SK-N-SH (cell line): Measurements from ENCODE around the gene OLAH. TPM values are rescaled to one million over a fixed set of nuclear protein-coding genes. Genes with fewer than 3 reads are reported as not detected.

ENCODE experiments used
- CTCF ChIA-PET: fragments of 300-600, 350-600 bp; formaldehyde crosslinking; extraction: SDS; loops from one replicate; lab custom pipeline; 2021; lab: Yijun Ruan, JAX
- POLR2A ChIA-PET: fragments of 350-600 bp; sonication (Branson Sonifier 250); formaldehyde crosslinking; extraction: SDS; loops from one replicate; lab custom pipeline; 2020; ENCODE audit warnings: antibody characterized with exemption, inconsistent platforms; lab: Yijun Ruan, JAX
- DNase-seq: peaks from one replicate; pipeline ENCODE4 v3.0.0; 2012
- H2AFZ ChIP-seq: fragments of 200-600 bp; sonication (generic); 2 replicates; pipeline ENCODE4 v1.8.1; 2016; ENCODE audit warnings: antibody characterized with exemption, mild to moderate bottlenecking, low read depth
- H3F3A ChIP-seq: fragments of 200-600 bp; sonication (generic); replicated peaks from 2 replicates; pipeline ENCODE3; 2016; ENCODE audit warnings: antibody characterized with exemption, mild to moderate bottlenecking; ENCODE audit not compliant: insufficient read depth
- H3K27ac ChIP-seq, 2 experiments: fragments of 200-500 bp in 1 of 2; fragments of 200-600 bp in 1 of 2; sonication (Bioruptor generic) in 1 of 2; sonication (generic), shearing (Covaris generic) in 1 of 2; 2 replicates each; pipeline versions ENCODE4 v1.5.1 to v1.6.1; 2014 to 2016; ENCODE audit warnings: low read depth in 2 of 2, inconsistent platforms in 1 of 2, low read length in 1 of 2, mild to moderate bottlenecking in 1 of 2, mixed read lengths in 1 of 2
- H3K27me3 ChIP-seq: fragments of 200-600 bp; sonication (generic), shearing (Covaris generic); 2 replicates; pipeline ENCODE4 v1.6.1; 2016; ENCODE audit warnings: mixed run types; ENCODE audit not compliant: insufficient read depth
- H3K36me3 ChIP-seq, 2 experiments: fragments of 200-500 bp in 1 of 2; fragments of 200-600 bp in 1 of 2; sonication (Bioruptor generic) in 1 of 2; sonication (generic) in 1 of 2; replicated peaks in 1 of 2; 2 replicates each; pipeline versions ENCODE3 to v1.5.1; 2014 to 2016; ENCODE audit warnings: low read length in 1 of 2, mild to moderate bottlenecking in 1 of 2; ENCODE audit not compliant: insufficient read depth in 2 of 2, control insufficient read depth in 1 of 2
- H3K4me1 ChIP-seq, 2 experiments: fragments of 200-500 bp in 1 of 2; fragments of 200-600 bp in 1 of 2; sonication (Bioruptor generic) in 1 of 2; sonication (generic), shearing (Covaris generic) in 1 of 2; 2 replicates each; pipeline versions ENCODE4 v1.5.1 to v1.6.1; 2014 to 2016; ENCODE audit warnings: low read depth in 1 of 2, low read length in 1 of 2, mixed run types in 1 of 2; ENCODE audit not compliant: insufficient read depth in 2 of 2, control insufficient read depth in 1 of 2
- H3K4me2 ChIP-seq: fragments of 200-600 bp; sonication (generic), shearing (Covaris generic); 2 replicates; pipeline ENCODE4 v1.6.1; 2017; ENCODE audit warnings: mixed run types
- H3K4me3 ChIP-seq, 2 experiments: fragments of 200-500 bp in 1 of 2; fragments of 200-600 bp in 1 of 2; sonication (Bioruptor generic) in 1 of 2; sonication (generic), shearing (Covaris generic) in 1 of 2; 2 replicates each; pipeline versions ENCODE4 v1.5.1 to v1.8.1; 2014 to 2016; ENCODE audit warnings: low read depth in 2 of 2, inconsistent platforms in 1 of 2, low read length in 1 of 2, mild to moderate bottlenecking in 1 of 2, mixed read lengths in 1 of 2, moderate library complexity in 1 of 2
- H3K79me2 ChIP-seq: fragments of 200-600 bp; sonication (generic); 2 replicates; pipeline ENCODE4 v1.8.1; 2017; ENCODE audit warnings: mild to moderate bottlenecking; ENCODE audit not compliant: insufficient read depth
- H3K9ac ChIP-seq: fragments of 200-600 bp; sonication (generic); 2 replicates; pipeline ENCODE4 v1.6.1; 2017; ENCODE audit warnings: mixed run types
- H3K9me2 ChIP-seq: fragments of 200-600 bp; sonication (generic); 2 replicates; pipeline ENCODE4 v1.6.1; 2017; ENCODE audit warnings: mixed run types
- H3K9me3 ChIP-seq: fragments of 200-600 bp; sonication (generic); 2 replicates; pipeline ENCODE4 v1.6.1; 2017; ENCODE audit warnings: mixed run types, mild to moderate bottlenecking, moderate library complexity
- H4K20me1 ChIP-seq: fragments of 200-600 bp; sonication (generic); 2 replicates; pipeline ENCODE4 v1.6.1; 2017; ENCODE audit warnings: mild to moderate bottlenecking, mixed run types; ENCODE audit not compliant: insufficient read depth
- CTCF ChIP-seq: fragments of 200-600 bp; sonication (generic); IDR thresholded peaks from 2 replicates; pipeline ENCODE4 v1.6.1; 2017; ENCODE audit warnings: antibody characterized with exemption, mild to moderate bottlenecking, moderate library complexity
- EP300 ChIP-seq, 2 experiments: IDR thresholded peaks; 2 replicates each; pipeline versions ENCODE4 v1.4.0 to v1.6.1; 2012; ENCODE audit warnings: borderline replicate concordance in 1 of 2, low read depth in 1 of 2, low read length in 1 of 2
- EZH2phosphoT487 ChIP-seq: fragments of 200-600 bp; sonication (generic); IDR thresholded peaks from 2 replicates; pipeline ENCODE4 v1.6.1; 2017; ENCODE audit warnings: low read depth, mixed run types, mild to moderate bottlenecking, antibody characterized with exemption, moderate library complexity, borderline replicate concordance
- GATA2 ChIP-seq: sonication (generic); formaldehyde crosslinking; IDR thresholded peaks from 2 replicates; pipeline ENCODE4 v1.5.0; 2020; ENCODE audit warnings: mild to moderate bottlenecking, missing genetic modification reagents
- MEF2A ChIP-seq: IDR thresholded peaks from 2 replicates; pipeline ENCODE4 v1.4.0; 2012; ENCODE audit warnings: low read depth, borderline replicate concordance
- MXI1 ChIP-seq: IDR thresholded peaks from 2 replicates; pipeline ENCODE4 v1.6.1; 2012; ENCODE audit warnings: mild to moderate bottlenecking, low read depth, low read length, improper control_type of control experiment
- NFIC ChIP-seq: IDR thresholded peaks from 2 replicates; pipeline ENCODE4 v1.4.0; 2012; ENCODE audit warnings: borderline replicate concordance
- PBX3 ChIP-seq: IDR thresholded peaks from 2 replicates; pipeline ENCODE4; 2012
- POLR2AphosphoS5 ChIP-seq: IDR thresholded peaks from 2 replicates; pipeline ENCODE4 v1.6.1; 2012; ENCODE audit warnings: low read depth, low read length
- RAD21 ChIP-seq: IDR thresholded peaks from 2 replicates; pipeline ENCODE4 v1.6.1; 2012; ENCODE audit warnings: mild to moderate bottlenecking, low read length
- SIN3A ChIP-seq: IDR thresholded peaks from 2 replicates; pipeline ENCODE4 v1.6.1; 2012; ENCODE audit warnings: low read depth, mild to moderate bottlenecking, low read length, moderate library complexity, borderline replicate concordance
- SMC3 ChIP-seq: IDR thresholded peaks from 2 replicates; pipeline ENCODE4 v1.6.1; 2012; ENCODE audit warnings: low read depth, low read length, improper control_type of control experiment
- TEAD4 ChIP-seq: IDR thresholded peaks from 2 replicates; pipeline ENCODE4 v1.4.0; 2012; ENCODE audit warnings: mild to moderate bottlenecking, borderline replicate concordance; ENCODE audit not compliant: insufficient read depth
- YY1 ChIP-seq: IDR thresholded peaks from 2 replicates; pipeline ENCODE4 v1.4.0; 2012; ENCODE audit warnings: low read depth, mild to moderate bottlenecking
- ZBTB33 ChIP-seq: IDR thresholded peaks from 2 replicates; pipeline ENCODE4 v1.4.0; 2012; ENCODE audit warnings: low read depth, borderline replicate concordance
- WGBS: methylation state at CpG from one replicate; pipeline ENCODE4 v1.1.6; 2017; ENCODE audit warnings: low lambda C conversion rate; 5-methylcytosine and 5-hydroxymethylcytosine counted together
- polyA plus RNA-seq, 3 experiments: library from polyadenylated mRNA; depleted of rRNA; stranded (reverse); fragments of >200 nt; gene quantifications; 2 replicates each; pipeline ENCODE4 v1.2.3, GENCODE V29; 2012

Gene OLAH
- polyA plus RNA-seq, 1 of the 3 experiments (the other 2 are of a cell fraction): not detected

- H2AFZ ChIP-seq: no peak overlapping the region
- peaks cover 15% of the 10 kb centered on the region for H3F3A ChIP-seq
- no peaks in the 10 kb centered on the region for H3K9me2 ChIP-seq
- peaks cover 40 to 61% of the 10 kb centered on the region in 2 experiments for H3K36me3 ChIP-seq
- ChIA-PET POLR2A (no interaction called here), CTCF (interaction anchor here (0.5 to 2.2 kb wide), 19 partner anchors 8 to 707 kb away, joined by 3 to 12 read pairs (median 3); partner anchors contain the start of genes DCLRE1C, FAM171A1 and RPP38)
- no peak overlapping the region for H3K4me2 ChIP-seq
- no peaks in the 10 kb centered on the region for H3K4me1 ChIP-seq
- no peaks in the 10 kb centered on the region for H4K20me1 ChIP-seq
- H3K9me3 ChIP-seq: no peaks in the 10 kb centered on the region
- peak; percentile 71 for DNase-seq
- no peaks in the 10 kb centered on the region for H3K27me3 ChIP-seq
- H3K4me3 ChIP-seq: peak overlapping the region in 1 of 2 experiments; percentile 16; a peak in 1 of 4 replicates
- H3K79me2 ChIP-seq: peaks cover 14% of the 10 kb centered on the region
- TF ChIP-seq YY1 (no peak), CTCF (peak; percentile 94), SIN3A (no peak), EZH2phosphoT487 (no peak), SMC3 (peak; percentile 65), NFIC (no peak), EP300 (IDR thresholded peaks at IDR 0.05; ENCODE audit: borderline replicate concordance in 1 of 2, low read depth in 1 of 2, low read length in 1 of 2) (no peak), GATA2 (CRISPR knock-in tag) (no peak), PBX3 (no peak), MEF2A (no peak), MXI1 (no peak), RAD21 (peak; percentile 81), TEAD4 (no peak), ZBTB33 (no peak), POLR2AphosphoS5 (no peak)
- H3K9ac ChIP-seq: no peak overlapping the region
- WGBS: 52% methylated on average over 8 of the region's 8 CpGs
- peak overlapping the region in 1 of 2 experiments; percentile 11; a peak in 1 of 4 replicates for H3K27ac ChIP-seq
Observed at GRCh38 chr10:15106352-15107013, 62.7 kb downstream of the OLAH start.
